HG03469 (cell line): ENCODE data around the gene PDE4C.
A peak's percentile ranks its signal among the peaks of the same experiment; 100 is the strongest.

Source experiments
- ATAC-seq: cut with Tn5 transposase; IDR thresholded peaks from one replicate; pipeline ENCODE4 v1.9.1; 2021; ENCODE audit warnings: mild to moderate bottlenecking, moderate library complexity, moderate number of reproducible peaks; ENCODE audit not compliant: unreplicated experiment

PDE4C gene

DNA sequence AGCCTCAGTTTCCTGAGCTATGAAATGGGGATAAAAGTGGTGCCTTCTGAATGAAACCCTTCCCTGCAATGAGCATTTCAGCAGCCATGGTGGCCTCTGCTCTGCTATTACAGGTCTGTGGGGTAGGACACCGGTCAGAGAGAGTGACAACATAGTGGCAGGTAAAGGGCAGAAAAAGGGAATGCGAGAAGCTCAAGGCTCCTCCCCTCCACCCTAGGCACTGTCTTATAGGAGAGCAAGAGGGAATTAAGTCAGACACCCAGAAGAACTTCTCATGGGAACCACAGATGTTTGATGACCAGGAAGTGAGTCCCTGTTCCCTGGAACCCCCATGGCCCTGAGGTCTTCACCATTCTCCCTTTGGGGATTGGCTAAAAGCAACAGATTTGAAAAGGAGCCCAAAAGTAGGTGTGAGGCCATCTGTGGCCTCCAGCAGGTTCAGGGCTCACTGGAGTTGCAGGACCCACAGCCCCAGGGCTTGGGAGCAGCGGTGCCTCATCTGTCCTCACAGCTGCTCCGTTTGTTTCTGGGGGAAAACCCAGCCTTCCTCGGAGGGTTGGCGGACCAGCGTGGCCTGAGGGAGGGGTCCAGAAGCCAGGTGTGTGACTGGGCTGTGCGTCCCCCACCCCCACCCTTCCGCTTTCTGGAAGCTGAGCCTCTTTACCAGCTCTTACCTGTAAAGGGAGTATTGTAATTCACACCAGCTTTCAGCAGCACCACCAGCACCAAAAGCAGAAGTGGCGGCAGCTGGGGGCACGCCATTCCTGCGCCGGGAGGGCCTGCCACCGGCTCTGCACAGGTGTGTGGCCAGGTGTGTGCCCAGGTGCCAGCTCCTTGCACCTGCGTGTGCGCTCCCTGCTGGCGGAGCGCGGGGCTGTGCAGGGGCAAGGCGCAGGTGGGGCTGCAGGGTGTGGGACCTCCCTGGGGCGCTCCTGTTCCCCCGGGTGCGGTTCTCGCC is 28.6 kb upstream of the PDE4C start:
- ATAC-seq, result no peak

DNA sequence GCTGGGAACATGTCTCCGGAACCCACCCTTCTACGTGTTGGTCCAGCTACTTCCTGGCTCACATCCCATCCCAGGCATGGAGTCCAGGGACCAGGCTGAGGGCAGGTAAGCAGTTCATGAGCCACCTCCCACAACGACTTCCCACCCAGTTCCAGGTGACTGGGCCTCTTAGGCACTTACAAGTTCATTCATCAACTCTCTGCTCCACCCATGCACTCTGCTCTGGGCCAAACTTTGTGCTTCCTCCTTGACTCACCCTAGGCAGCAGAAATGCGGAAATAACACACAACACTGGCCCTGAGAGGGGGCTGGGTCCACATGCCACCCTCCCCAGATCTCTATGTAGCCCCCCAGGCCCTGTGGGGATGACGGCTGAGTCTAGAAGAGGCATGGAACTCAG is 27.5 kb upstream of the PDE4C start:
- no peak for ATAC-seq

DNA sequence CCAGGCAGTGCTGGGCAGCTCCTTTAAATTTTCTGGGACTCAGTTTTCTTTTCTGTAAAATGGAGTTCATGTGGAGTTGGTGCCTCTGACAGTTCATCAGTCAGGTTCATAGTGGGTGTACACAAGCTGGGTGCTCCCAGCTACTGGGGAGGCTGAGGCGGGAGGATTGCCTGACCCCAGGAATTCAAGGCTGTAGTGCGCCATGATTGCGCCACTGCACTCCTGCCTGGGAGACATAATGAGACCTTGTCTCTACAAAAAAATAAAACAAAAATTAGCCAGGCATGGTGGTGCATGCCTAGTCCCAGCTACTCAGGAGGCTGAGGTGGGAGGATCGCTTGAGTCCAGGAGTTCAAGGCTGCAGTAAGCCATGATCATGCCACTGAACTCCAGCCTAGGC is 26.9 kb upstream of the PDE4C start:
- no peak for ATAC-seq

DNA sequence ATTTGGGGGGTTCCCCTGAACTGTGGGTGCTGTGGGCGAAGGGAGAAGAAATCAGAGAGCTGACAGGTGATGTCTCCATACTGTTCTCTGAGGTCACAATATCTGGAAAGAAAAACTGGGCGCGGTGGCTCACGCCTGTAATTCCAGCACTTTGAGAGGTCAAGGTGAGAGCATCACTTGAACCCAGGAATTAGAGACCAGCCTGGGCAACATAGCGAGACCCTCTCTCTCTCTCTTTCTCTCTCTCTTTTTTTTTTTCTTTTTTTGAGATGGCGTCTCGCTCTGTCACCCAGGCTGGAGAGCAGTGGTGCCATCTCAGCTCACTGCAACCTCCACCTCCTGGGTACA is 26.1 kb upstream of the PDE4C start:
- ATAC-seq, result no peak

DNA sequence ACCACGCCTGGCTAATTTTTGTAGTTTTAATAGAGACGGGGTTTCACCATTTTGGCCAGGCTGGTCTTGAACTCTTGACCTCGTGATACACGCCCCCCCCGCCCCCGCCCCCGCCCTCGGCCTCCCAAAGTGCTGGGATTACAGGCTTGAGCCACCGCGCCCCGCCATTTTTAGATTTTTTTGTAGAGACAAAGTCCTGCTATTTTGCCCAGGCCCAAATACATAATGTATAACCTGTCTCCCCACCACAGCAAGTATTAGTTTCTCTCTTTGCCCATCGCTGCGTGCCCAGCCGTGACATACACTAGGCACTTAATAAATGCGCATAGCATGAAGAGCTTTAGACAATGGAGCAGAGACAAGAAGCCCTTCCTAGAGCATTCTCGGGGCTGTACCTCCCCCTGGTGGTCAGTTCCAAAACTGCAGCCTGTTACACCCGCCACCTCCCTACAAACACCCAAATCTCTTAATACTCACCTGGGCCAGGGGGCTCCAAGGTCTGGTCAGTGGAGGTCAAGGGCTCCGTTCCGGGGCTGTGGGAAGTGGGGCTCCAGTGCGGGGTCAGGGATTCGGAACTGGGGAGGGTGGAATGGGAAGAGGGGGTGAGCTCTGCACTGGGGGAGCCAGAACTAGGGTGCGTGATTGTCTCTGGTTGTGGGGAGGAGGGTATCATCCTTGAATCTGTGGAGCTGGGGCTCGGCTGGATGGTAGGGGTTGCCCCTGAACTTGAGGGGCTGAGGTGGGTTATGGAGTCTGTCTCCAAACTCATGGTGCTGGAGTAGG is 25.5 kb upstream of the PDE4C start:
- ATAC-seq, result no peak

DNA sequence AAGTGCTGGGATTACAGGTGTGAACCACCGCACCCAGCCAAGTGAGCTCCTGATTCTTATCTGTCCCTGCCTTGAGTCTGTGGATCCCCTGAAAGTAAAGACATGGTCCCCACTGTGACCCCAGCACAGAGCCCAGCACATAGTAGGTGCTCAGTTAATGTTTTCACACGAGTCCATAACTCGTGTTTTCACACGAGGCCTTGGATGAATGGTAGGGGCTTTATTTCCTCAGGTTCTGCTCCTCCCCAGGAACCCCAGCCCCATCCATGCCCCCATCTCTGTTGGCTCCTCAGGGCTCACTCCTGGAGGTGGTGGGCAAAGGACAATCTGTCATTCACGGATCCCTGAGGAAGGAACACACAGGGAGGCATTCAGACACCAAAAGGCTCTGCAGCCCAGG is 23.6 kb upstream of the PDE4C start:
- no peak for ATAC-seq

DNA sequence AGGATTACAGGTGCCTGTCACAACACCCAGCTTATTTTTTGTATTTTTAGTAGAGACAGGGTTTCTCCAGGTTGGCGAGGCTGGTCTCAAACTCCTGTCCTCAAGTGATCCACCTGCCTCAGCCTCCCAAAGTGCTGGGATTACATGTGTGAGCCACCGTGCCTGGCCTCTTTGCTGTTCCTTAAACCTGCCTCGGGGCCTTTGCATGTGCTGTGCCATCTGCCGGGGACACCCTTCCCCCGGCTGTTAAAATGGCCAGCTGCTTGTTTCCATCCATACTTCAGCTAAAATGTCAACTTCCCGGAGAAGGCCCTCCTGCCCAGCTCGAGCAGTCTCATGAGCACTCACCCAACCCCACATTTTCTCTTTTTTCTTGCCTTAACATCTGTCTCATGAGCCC is 19.1 kb upstream of the PDE4C start:
- no peak for ATAC-seq

DNA sequence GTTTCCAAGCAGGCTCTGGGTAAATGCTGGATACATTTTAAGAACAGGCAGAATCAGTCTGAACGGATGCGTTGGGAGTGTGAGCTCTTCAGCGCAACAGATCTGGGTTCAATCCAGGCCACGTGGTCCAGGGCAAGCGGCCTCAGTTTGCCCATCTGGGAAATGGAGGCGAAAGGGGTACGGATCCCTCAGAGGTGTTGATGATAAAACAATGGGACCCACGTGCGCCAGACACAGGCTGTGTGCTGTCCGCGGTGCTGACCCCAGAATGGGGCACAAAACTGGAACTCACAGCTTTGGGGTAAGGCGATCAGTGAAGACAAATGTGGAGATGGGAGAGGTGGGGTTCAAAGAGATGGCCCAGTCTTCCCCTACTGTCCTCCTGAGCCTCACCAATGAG is 13.1 kb upstream of the PDE4C start:
- no peak for ATAC-seq

DNA sequence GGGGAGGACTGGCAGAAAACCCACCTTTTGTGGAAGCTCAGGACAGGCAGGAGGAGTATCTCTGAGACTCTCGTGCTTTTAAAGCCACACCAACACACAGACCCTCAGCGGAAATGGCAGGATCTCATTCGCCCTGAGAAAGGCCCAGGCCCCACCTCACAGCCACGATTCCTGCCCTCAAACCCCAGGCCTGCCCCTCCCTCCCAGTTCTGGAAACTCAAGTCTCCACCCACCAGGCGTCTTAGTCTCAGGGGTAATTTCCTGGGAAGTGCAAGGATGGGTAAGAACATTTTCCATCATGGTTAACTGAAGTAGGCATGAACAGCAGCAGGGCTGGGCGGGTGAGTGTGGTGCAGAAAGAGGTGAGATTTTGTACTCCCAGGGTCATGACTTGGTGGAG is 8.0 kb upstream of the PDE4C start:
- no peak for ATAC-seq

DNA sequence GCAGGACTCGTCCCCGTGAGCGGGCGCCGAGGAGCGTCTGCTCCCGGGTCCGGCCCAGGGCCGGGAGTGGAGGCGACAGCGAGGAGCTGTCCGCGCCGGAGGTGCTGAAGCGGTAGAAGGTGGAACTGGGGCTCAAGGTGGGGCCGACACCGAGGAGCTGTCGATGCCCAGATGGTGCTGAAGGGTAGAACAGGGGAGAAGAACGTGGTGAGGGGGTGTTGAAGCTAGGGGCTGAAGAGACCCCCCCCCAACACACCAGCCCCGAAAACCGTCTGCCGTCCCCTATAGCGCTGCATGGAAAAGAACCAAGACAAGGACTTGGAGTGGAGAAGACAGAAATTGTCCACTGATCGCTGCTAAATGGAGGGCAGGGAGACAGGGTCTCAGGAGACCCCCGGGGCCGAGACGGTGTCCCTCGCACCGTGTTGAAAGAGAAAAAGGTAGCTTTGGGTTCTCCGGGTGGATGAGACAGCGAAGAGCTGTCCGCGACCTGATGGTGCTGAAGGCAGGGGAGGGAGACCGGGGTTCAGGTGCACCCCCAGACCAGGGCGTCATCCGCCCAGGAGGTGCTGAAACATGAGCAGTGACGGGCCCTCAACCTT is 7.1 kb upstream of the PDE4C start:
- ATAC-seq, result no peak

DNA sequence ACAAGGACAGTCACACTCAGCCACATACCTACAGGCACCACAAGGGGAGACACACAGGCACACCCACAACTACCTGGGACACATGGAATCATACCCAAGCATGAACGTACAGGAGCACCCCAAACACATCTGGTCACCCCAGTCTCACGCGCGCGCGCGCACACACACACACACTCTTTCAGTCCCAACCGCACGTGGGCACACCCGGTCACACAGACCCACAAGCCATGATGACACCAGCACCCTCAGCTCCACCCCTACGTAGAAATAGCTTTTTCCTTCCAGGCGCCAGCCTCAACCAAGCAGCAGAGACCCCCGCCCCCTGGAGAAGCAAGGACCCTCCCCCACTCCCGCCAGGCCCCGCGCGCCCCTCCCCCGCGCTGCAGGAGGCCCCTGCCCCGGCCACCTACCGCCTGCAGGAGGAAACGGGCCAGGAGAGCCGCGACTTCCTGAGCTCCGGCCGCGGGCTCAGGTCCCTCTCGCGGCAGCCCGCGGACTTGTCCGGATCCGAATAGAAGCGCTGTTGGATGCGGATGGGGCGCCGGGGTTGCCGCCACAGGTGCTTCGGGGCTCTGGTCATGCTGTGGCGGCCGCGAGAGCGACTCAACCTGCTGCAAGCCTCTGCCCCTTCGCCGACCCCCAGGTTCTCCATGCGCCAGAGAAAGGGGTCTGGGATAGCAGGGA is 6.4 kb upstream of the PDE4C start:
- ATAC-seq, result no peak

DNA sequence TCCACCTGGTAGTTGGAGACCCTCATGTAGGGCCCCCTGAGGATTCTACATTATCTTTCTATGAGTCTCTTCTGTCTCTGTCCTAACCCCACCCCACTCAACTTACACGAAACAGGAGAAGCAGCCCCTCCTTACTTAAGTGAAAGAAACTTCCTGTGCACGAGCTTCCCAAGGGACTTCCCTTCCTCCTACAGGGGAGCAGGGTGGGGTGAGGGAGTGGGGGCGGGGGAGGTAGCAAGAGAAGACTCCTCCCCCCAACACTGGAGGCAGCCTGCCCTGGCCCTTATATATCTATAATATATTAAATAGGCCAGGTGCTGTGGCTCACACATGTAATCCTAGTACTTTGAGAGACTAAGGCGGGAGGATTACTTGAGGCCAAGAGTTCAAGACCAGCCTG is 5.5 kb upstream of the PDE4C start:
- no peak for ATAC-seq

DNA sequence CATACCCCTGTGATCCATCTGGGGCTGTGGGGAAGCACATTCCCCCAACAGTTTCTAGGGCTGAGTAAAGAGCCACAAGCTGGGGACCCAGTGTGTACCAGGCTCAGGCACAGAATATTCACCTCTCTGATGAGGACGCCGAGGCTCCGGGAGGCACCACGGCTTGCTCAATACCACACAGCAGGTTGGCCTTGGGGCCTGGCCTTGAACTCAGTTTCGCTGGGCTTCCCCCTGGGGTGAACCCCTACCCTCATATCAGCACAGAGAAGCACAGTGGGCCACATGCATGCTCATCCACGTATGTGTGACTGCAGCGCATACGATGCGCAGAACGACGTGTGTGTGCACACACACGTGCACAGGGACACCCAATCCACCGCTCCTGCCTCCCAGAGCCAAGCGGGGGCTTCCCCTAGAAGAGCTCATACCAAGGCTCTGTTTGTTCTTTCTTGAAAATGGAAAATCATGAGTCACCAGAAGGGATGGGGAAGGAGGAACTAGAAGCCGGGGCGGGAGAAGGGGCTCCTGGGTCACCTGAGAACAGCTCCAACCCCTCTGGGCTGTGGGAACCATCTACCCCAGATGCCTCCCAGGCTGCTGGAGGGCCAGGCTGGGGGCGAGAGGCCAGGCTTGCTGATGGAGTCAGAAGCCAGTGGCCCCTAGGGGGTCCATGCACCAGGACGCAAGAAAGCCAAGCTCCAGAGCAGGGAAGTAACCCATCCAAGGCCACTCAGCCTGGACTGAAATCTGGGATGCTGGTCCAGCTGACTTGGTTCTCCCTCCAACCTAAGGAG is 4.9 kb upstream of the PDE4C start:
- ATAC-seq, result no peak

DNA sequence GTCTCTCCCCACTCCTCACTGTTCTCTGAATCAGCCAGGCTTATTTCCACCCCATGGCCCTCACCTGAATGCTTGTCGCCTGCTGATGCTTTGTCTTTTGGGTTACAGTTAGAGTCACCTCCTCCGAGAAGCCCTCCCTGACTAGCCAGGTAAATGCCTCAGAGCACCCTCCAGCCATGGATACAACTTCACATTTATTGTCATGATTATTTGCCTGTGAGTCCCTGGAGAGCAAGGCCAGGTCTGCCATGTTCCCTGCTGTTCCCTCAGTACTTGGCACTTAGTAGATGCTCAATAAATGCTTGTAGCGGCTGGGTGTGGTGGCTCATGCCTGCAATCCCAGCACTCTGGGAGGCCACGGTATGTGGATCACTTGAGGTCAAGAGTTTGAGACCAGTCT is 3.7 kb upstream of the PDE4C start:
- ATAC-seq, result no peak

DNA sequence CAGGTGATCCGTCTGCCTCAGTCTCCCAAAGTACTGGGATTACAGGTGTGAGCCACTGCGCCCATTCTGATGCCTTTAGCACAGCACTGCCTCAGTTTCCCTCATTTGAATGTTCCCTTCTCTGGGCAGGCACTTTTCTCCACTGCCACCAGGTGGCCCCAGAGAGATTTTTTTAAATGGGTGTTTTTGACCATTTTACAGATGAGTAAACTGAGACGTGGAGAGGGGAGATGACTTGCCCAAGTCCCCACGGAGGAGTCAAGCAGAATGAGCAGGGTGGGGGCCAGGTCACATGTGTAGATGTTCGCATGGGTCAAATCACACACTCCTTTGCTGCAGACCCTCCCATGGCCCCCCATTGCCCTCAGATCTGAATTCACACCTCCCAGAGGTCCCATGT is 3.2 kb upstream of the PDE4C start:
- ATAC-seq, result no peak

DNA sequence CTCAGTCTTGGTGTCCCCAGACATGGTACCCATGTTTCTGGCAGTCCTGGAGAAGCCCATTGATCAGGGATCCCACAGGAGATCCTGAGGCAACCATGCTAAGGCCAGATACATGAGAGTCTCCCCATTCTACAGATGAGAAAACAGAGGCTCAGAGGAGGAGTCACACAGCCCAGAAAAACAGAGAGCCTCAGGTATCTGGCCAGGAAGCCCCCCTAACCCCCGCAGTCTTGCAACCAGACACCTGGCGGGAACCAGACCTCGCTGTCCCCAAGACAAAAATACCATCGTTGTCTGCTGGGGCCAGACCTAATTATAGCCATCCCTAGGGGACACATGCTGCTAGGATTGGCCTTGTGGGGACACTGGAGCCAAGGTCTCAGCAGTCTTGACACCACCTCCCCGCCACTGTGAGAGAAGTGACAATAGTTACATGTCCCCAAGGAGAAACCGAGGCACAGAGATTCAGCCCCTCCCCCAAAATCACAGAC is 1.6 kb upstream of the PDE4C start:
- no peak for ATAC-seq

DNA sequence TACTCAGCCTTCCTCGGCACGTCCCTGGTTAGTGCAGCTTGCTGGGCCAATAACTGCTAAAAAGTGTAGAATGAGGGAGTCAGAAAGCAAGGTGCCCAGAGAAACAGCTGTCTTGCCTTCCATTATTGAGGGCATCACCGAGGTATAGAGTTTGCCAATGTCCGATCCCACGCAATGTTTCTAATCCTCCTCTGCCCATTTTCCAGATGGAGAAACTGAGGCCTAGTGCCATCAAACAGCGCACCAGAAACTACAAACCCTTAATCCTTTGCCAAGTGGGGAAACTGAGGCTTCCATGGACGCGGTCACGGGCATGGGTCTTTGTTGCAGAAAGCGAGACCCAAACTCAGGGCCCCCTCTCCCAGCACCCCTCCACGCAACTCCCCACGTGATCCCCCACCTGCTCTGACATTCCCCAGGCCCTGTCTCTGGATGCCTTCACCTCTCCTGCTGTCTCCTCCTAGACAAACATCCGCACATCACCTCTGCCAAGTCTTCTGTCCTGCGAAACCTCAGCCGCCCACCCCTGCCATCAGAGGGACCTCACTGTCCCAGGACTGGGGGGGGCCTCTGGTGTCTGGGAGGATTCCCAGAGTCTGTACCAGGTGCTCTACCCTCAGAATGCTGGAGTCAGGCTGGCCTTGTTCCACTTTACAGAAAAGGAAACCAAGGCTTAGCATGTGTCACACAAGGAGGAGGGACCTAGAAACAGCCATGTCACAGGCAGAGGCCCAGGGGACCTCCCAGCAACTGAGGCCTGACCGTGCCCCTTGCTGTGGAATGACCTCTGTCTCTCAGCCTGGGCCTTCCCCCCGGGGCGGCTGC is 930 bp upstream of the PDE4C start:
- no peak for ATAC-seq

DNA sequence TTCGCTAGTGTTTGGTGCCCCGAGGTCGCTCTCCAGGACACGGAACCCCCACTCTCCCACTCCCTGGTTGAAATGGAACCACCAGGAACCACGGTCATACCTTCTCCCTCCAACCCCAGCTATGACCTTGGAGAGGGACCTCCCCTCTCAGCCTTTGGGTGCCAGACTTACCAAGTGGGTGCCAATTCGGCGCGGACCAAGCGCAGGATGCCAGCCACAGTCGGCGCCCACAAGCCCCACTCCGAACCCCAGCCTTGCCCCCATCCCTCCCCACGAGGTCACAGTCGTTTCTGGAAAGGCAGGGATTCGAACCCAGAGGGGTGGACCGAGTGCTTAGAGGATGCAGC is 910 bp downstream of the PDE4C start:
- no peak for ATAC-seq

DNA sequence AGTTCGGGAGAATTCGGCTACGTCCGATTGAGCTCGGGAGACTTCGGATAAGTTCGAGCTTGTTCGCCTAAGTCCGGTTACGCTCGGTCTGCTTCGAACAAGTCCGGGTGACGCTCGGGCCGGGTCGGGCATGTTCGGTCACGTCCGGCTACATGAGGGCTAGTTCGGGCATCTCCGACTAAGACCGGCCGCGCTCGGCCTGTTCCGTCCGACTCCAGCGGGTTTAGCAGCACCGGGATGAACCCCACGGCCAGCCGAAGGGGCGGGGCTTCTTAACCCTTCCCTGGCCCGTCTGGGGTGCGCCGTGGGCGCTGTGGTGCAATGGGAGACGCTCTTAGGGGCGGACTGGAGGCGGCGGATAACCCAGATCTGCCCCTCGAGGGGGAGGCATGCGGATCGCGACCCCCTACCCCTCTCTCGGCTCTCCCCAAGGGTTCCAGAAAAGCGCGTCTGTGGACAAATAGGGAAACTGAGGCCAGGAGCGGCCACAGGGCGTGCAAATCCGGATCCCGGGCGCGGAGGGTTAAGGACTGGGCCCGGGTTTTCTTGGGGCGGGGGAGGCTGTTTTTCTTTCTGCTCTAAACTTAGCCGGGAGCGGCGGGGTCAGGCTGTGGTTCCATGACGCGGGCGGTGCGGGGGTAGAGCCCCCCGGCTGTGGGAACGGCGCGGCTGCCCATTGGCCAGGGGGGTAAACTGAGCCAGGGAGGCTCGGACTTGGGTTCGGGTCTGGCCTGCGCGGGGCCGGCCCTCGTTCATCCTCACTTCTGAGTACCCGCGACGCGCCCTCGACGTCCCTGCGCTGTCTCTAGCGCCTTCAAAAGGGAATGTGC is 1.5 kb downstream of the PDE4C start:
- ATAC-seq, result peak; percentile 59
